Esophagus squamous epithelium (tissue), 5 donors: Measurements from ENCODE around the gene ZBTB24. TPM values are rescaled to one million over a fixed set of nuclear protein-coding genes. Genes with fewer than 3 reads are reported as not detected.

Experiments
- DNase-seq: peaks from one replicate; lab custom pipeline; 2025; lab: John Stamatoyannopoulos, UW
- H3K27ac ChIP-seq, 4 donors: fragments of 200-600 bp; sonication (generic); one replicate each; pipeline ENCODE4 v1.5.1; 2016 to 2019; ENCODE audit warnings: mild to moderate bottlenecking in 1 of 4
- H3K27me3 ChIP-seq, 4 donors: fragments of 200-600 bp; sonication (generic); 1 replicate in 3 of 4; 2 replicates in 1 of 4; pipeline versions ENCODE4 v1.5.1 to v1.6.0; 2017 to 2021; ENCODE audit warnings: antibody characterized with exemption in 1 of 4
- H3K36me3 ChIP-seq, 3 donors: fragments of 200-600 bp; sonication (generic); one replicate each; pipeline ENCODE4 v1.5.1; 2016 to 2019
- H3K4me1 ChIP-seq, 3 donors: fragments of 200-600 bp; sonication (generic); one replicate each; pipeline ENCODE4 v1.5.1; 2017 to 2019
- H3K4me3 ChIP-seq, 4 donors: fragments of 200-600 bp; sonication (generic); 1 replicate in 3 of 4; 2 replicates in 1 of 4; pipeline ENCODE4 v1.5.1; 2016 to 2019; ENCODE audit warnings: mild to moderate bottlenecking in 2 of 4, moderate library complexity in 1 of 4
- H3K9me3 ChIP-seq, 3 donors: fragments of 200-600 bp; sonication (generic); one replicate each; pipeline ENCODE4 v1.5.1; 2016 to 2019
- CTCF ChIP-seq, 6 experiments: fragments of 450-650 bp in 4 of 6; fragments of 200-600 bp in 2 of 6; sonication (generic) in 2 of 6; IDR thresholded peaks; one replicate each; pipeline ENCODE4 v1.5.1; 2016 to 2019; ENCODE audit warnings: antibody characterized with exemption in 6 of 6, mild to moderate bottlenecking in 4 of 6, moderate library complexity in 4 of 6
- POLR2A ChIP-seq, 4 donors: fragments of 450-650 bp; IDR thresholded peaks; one replicate each; pipeline ENCODE4 v1.6.1; 2017; ENCODE audit warnings: antibody characterized with exemption in 4 of 4, mild to moderate bottlenecking in 4 of 4, moderate library complexity in 3 of 4
- WGBS, 2 donors: methylation state at CpG; one replicate each; pipeline ENCODE4 v1.1.5; 2018; 5-methylcytosine and 5-hydroxymethylcytosine counted together
- intact Hi-C: fragments of 100-400 bp; cut with DNase I; formaldehyde crosslinking; loops from one replicate; pipeline ENCODE4 v1.15.0; 2022
- total RNA-seq, 4 donors: library from RNA; depleted of rRNA; stranded (reverse); fragments of >200 nt; gene quantifications; one replicate each; pipeline ENCODE4 v1.1.0, GENCODE V29; 2016
- donor health status: DM: yes; HTN: yes; CAD: no.

The ZBTB24 gene
- total RNA-seq, 4 donors from 2014 or later = 3.9 to 8.4 (median 7.0) TPM

GRCh38 chr6:109506314-109506713 lies 23.3 kb upstream of the ZBTB24 start:
- DNase-seq = no peak
- intact Hi-C loops = no loop called here
- no peaks in the 10 kb centered on the region for H3K27me3 ChIP-seq

GRCh38 chr6:109503327-109504224 lies 20.6 kb upstream of the ZBTB24 start:
- intact Hi-C loops = no loop called here
- Histone ChIP-seq H3K36me3 (no peaks in the 10 kb centered on the region), H3K9me3 (no peaks in the 10 kb centered on the region), H3K27me3 (no peaks in the 10 kb centered on the region), H3K4me1 (peaks cover 0 to 4% (median 0%) of the 10 kb centered on the region in 3 donors), H3K27ac (no peak overlapping the region), H3K4me3 (no peak overlapping the region)
- no peak for DNase-seq
- WGBS, 2 donors = 63 to 69% methylated on average over 7 to 9 of the region's 10 CpGs
- no peak for TF ChIP-seq POLR2A (IDR thresholded peaks at IDR 0.05)

More at GRCh38 chr6:109506314-109506713, 23.3 kb upstream of the ZBTB24 start:
- no peak for TF ChIP-seq CTCF (IDR thresholded peaks at IDR 0.05)
- no peak for TF ChIP-seq POLR2A (IDR thresholded peaks at IDR 0.05)
- H3K4me1 ChIP-seq = peaks cover 0 to 15% (median 0%) of the 10 kb centered on the region in 3 donors
- H3K4me3 ChIP-seq = no peak overlapping the region
- no peak overlapping the region for H3K27ac ChIP-seq
- no peaks in the 10 kb centered on the region for H3K36me3 ChIP-seq
- no peaks in the 10 kb centered on the region for H3K9me3 ChIP-seq
- 81 to 83% methylated on average over 2 of the region's 2 CpGs for WGBS, 2 donors

GRCh38 chr6:109498936-109499335 lies 15.9 kb upstream of the ZBTB24 start:
- TF ChIP-seq POLR2A (IDR thresholded peaks at IDR 0.05) = no peak
- TF ChIP-seq CTCF (IDR thresholded peaks at IDR 0.05) = no peak
- intact Hi-C loops = no loop called here
- H3K4me3 ChIP-seq = no peak overlapping the region
- no peaks in the 10 kb centered on the region for H3K4me1 ChIP-seq
- H3K9me3 ChIP-seq = no peaks in the 10 kb centered on the region
- no peak overlapping the region for H3K27ac ChIP-seq
- H3K36me3 ChIP-seq = no peaks in the 10 kb centered on the region
- no peak for DNase-seq
- WGBS, 2 donors = 64 to 69% methylated on average over 2 of the region's 2 CpGs
- no peaks in the 10 kb centered on the region for H3K27me3 ChIP-seq

- Histone ChIP-seq H3K27ac (no peak overlapping the region), H3K9me3 (no peaks in the 10 kb centered on the region), H3K27me3 (no peaks in the 10 kb centered on the region), H3K4me1 (no peaks in the 10 kb centered on the region), H3K36me3 (no peaks in the 10 kb centered on the region), H3K4me3 (no peak overlapping the region)
- 79 to 84% methylated on average over 4 of the region's 4 CpGs for WGBS, 2 donors
- intact Hi-C loops = no loop called here
- DNase-seq = no peak
- TF ChIP-seq CTCF (IDR thresholded peaks at IDR 0.05) (no peak), POLR2A (IDR thresholded peaks at IDR 0.05) (no peak)
Measured at GRCh38 chr6:109498052-109498451, 15.0 kb upstream of the ZBTB24 start.

- Histone ChIP-seq H3K27me3 (no peaks in the 10 kb centered on the region), H3K9me3 (no peaks in the 10 kb centered on the region), H3K36me3 (no peaks in the 10 kb centered on the region), H3K4me3 (no peak overlapping the region), H3K27ac (no peak overlapping the region), H3K4me1 (no peaks in the 10 kb centered on the region)
- 77 to 79% methylated on average over 9 of the region's 9 CpGs for WGBS, 2 donors
- no peak for TF ChIP-seq CTCF (IDR thresholded peaks at IDR 0.05)
- TF ChIP-seq POLR2A (IDR thresholded peaks at IDR 0.05) = no peak
- DNase-seq = no peak
- intact Hi-C loops = no loop called here
Measured at GRCh38 chr6:109496036-109496772, 13.2 kb upstream of the ZBTB24 start.
